Ramos (cell line): ENCODE measurements around the gene PHF5A.

Experiments used
- in situ Hi-C: fragments of 300-500 bp; cut with MboI; formaldehyde crosslinking; loops from one replicate; pipeline ENCODE4 v1.14.3; 2022; ENCODE audit warnings: low sequenced_read_pairs; ENCODE audit not compliant: unreplicated experiment

PHF5A gene, protein sequence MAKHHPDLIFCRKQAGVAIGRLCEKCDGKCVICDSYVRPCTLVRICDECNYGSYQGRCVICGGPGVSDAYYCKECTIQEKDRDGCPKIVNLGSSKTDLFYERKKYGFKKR

GRCh38 chr22:41468381-41469217 is at the start of gene PHF5A, which contains the start of gene ACO2:
PHF5A (minus strand) TSS chr22:41468692; CDS start chr22:41468653, 39 bp downstream.
ACO2 (plus strand) TSS chr22:41469117; CDS start chr22:41469147, 30 bp downstream.
- in situ Hi-C loops: no loop called here

GRCh38 chr22:41518048-41518347 is 49.5 kb upstream of the PHF5A start:
- in situ Hi-C loops: loop anchor here (5.0 kb wide), 1 partner anchor 116 kb away; no protein-coding TSS in a partner anchor

GRCh38 chr22:41517172-41518047 is 48.9 kb upstream of the PHF5A start:
- in situ Hi-C loops: loop anchor here (5.0 kb wide), 1 partner anchor 115 kb away; no protein-coding TSS in a partner anchor

DNA sequence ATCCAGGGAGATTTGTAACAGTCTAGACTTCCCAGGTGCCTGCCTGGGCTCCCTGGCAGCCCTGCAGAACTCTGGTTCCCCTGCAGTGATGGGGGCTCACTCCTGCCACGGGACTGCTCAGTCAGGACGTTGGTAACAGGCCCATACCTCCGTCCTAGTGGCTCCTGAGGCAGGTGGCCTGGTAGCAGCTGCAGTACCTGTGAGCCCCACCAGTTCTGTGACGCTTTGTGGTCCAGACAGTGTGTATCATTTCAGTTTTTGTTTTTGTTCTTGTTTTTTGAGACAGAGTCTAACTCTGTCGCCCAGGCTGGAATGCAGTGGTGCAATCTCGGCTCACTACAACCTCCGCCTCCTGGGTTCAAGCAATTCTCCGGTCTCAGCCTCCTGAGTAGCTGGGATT is 48.0 kb upstream of the PHF5A start:
- in situ Hi-C loops: loop anchor here (5.0 kb wide), 1 partner anchor 114 kb away; no protein-coding TSS in a partner anchor

GRCh38 chr22:41513391-41513790 is 44.9 kb upstream of the PHF5A start:
- in situ Hi-C loops: no loop called here

- in situ Hi-C loops: no loop called here
These were observed 44.1 kb upstream of the PHF5A start for GRCh38 chr22:41512421-41513194.

DNA sequence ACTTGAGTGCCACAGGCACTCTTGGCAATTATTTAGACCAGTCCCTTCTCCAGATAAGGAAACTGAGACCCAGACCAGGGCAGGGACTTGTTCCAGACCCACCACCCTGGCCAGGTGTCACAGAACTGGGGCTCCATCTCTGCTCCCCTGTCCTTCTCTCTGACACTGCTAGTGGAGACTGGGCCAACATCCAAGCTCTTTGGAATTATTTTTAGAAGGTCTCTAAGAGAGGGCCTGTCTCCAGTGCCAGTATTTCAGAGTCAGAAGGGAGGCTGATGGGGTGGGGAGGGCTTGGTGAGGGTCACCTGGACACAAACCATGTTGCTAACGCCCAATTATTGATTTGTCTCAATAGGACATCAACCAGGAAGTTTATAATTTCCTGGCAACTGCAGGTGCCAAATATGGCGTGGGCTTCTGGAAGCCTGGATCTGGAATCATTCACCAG is 43.1 kb upstream of the PHF5A start:
- in situ Hi-C loops: no loop called here

DNA sequence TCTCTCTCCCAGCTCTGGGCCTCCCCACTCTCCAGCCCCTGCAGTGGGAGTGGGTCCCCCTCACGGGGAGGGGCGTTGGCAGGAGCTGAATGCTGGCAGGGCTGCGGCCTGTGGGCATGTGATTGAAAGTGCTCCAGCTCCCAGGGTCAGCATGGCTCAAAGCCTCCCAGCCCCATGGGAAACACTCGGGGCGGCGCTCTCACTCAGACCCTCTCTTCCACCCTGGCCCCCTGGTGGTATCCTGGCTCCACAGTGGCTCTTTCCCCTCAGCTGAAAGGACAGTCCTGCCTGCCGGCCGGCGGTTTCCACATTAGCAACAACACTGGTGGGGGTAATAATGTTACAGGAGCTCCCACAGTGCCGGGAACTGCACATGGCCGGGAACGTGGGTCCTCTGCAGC is 40.3 kb upstream of the PHF5A start:
- in situ Hi-C loops: no loop called here

GRCh38 chr22:41507330-41508063 is 39.0 kb upstream of the PHF5A start:
- in situ Hi-C loops: no loop called here

DNA sequence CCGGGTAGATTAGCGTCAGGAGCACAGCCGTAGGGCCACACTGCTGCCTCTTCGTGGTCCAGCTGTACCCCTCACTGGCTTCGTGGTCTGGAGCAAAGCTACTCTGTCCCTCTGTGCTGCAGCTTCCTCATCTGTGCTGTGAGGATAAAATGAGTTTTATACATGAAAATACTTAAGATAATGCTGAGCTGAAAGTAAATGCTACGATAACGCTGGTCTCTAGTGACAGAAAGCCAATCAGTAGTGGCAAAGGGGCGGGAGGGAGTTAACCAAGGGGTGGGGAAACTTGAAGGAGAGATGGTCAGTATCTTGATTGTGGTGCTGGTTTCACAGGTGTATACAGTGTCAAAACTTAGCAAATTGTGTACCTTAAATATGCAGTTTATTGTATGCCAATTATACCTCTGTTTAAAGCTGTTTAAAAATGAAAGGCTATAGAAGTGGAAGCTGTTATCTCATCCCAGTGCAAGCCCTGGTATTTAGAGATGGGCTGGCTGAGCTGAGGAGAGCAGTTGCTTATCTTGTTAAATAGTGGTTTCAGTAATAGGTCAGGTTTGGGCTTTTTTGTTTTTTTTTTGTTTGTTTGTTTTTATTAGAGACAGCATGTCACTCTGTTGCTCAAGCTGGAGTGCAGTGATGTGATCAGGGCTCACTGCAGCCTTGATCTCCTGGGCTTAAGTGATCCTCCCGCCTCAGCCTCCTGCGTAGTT is 37.2 kb upstream of the PHF5A start:
- in situ Hi-C loops: no loop called here

- in situ Hi-C loops: no loop called here
These were observed 36.3 kb upstream of the PHF5A start for GRCh38 chr22:41504816-41505215.

DNA sequence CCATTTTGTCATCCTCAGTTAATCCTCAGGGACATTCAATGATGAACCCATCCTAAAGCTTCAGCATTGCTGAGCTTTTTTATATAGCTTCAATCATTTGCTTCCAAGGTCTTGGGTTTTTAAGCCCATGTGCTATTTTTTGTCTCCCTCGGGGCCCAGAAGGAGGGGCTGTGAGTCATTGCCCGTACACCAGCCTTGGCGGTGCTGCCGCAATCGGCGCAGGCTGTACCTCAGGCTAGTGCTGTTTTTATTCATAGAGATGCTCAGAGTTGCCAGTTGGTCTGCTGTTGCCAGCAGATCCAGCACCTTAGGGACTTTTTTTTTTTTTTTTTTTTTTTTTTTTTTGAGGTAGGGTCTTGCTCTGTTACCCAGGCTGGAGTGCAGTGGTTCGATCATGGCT is 35.9 kb upstream of the PHF5A start:
- in situ Hi-C loops: no loop called here

DNA sequence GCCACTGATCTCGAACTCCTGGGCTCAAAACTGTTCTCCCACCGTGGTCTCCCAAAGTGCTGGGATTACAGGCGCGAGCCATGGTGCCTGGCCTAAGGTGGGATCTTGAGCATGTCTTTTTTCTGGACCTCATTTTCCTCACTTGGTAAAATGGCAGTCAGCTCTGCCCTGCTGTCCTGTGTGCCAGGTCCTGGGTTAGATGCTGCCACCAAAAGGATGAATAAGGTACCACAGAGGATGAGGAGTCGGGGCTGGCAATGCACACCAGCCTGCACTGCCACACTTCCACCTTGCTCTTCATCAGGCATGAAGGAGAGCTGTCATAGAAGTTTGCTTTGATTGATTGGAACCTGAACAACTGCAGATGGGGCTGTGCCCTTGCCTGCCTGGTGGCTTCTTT is 32.7 kb upstream of the PHF5A start:
- in situ Hi-C loops: no loop called here

GRCh38 chr22:41500303-41500702 is 31.8 kb upstream of the PHF5A start:
- in situ Hi-C loops: no loop called here

DNA sequence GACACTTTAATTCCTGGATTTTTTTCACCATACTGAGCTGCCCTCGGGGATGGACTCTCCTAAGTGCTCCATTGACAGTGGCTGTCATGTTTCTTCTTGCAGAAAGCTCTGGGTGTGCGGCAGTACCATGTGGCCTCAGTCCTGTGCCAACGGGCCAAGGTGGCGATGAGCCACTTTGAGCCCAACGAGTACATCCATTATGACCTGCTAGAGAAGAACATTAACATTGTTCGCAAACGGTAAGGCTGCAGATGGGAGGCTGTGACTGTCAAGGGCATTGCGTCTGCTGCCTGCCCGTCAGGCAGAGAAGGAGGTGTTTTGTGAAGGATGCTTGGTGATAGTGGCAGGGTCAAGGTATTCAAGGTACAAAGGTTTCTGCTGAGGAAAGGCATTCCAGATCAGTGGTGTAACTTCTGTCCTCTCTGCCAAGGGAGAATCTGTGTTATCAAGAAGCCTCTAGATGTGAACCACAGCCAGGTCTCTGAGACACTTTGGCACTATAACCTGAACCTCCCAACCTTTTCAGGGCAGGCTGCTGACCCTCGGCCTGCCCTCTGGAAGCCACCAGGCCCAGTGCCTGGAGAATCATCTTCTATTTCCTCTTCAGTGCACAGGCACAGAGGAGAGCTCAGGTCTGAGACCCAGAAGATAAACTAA is 31.3 kb upstream of the PHF5A start:
- in situ Hi-C loops: no loop called here

DNA sequence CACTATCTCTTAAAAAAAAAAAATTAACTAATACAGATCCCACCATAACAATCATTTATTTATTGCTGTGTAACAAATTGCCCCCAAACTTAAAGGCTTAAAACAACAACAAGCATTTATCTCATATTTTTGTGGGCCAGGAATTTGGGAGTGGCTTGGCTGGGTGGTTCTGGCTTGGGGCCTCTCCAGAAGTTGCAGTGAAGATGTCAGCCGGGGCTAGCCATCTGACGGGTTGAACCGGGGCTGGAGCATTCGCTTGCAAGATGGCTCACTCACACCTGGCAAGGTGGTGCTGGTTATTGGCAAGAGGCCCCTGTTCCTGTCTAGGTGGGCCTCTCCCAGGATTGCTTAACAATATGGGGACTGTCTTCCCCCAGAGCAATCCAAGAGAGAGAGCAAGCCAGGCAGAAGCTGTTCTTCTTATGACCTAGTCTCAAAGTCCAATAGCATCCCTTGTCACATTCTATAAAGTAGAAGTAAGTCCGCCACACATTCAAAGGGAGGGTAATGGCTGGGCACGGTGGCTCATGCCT is 29.9 kb upstream of the PHF5A start:
- in situ Hi-C loops: no loop called here

- in situ Hi-C loops: no loop called here
These were observed 23.0 kb upstream of the PHF5A start for GRCh38 chr22:41491374-41492100.
